HG03575 (cell line): ENCODE measurements around the gene SIK3.

Experiments used
- ATAC-seq: cut with Tn5 transposase; IDR thresholded peaks from one replicate; pipeline ENCODE4 v1.9.1; 2021; ENCODE audit not compliant: unreplicated experiment, insufficient number of reproducible peaks, low FRiP score; ENCODE audit errors: extremely low read depth

The SIK3 gene

DNA sequence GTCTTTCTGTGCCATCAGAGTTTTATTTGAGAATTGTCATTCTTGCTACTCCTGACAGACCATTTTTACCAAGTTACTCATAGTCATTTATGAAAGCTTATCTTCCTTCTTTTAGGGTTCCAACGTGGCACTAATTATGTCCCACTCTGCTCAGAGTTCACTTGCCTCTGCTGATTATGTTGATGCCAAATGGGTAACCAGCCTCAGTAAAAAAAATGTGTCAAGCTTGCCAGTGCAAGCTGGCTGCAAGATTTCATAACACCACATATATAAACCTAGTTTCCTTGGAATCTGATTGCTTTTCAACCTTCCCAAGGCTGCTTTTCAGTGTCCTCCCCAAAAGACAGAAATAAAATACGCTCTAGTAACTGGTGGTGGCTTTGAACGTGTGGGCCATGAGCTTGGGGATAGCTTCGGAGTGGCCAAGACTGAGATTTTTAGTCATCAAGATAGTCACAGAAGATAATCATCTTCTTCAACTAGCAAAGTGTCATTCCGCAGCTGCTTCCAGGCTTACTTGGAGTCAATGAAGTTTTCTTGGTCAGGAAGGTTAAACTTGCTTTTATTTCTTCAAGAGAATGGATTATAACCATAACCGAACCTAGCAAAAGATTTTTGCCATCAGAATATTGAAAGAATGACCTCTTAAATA lies 231.3 kb downstream of the SIK3 start:
- no peak for ATAC-seq

DNA sequence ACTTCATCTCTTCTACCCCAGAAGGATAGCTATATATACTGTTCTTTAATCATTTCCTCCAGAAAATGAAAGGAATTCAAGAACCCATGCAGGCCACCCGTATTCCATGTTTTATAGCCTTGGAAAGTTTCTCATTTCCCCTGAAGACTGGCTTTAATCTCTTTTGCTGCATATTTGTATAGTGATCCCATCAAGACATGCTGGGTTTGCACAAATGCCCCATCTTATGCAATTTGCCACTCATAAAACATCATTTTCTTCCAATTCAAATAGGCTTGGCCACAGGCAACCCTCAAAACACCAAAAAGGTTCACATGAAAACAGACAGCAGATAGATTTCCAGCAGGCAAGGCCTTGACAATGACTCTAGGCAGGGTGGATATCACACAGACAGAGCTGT lies 232.5 kb downstream of the SIK3 start:
- ATAC-seq, result no peak

DNA sequence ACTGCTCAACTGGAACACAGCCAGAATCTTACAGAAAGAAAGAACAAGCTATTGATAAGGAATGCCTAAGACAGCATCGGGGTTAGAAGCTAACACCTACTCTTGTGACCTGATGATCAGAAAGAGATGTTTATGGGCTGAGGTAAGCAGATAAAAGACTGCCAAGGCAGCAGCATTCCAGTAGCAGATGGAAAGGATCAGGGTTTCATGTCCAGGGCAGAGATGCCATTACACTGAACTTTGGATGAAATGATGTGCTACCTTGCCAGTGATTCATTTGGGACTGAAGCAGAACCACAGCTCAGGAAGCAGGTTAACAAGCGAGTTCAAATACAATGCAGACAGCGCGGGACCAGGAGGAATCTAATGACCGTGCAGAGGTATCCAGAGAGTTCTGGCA lies 233.7 kb downstream of the SIK3 start:
- no peak for ATAC-seq

DNA sequence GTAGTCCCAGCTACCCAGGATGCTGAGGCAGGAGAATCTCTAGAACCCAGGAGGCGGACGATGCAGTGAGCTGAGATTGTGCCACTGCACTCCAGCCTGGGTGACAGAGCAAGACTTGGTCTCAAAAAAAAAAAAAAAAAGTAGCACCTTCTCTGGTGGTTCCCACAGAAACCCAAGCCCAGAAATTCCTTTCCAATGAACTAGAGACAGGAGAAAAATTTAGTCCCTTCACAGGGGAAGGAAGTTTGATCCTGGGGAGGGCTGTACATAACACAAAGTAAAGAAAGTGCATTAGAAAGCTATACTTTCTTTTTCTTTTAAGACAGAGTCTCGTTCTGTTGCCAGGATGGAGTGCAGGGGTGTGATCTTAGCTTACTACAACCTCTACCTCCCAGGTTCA lies 235.3 kb downstream of the SIK3 start:
- no peak for ATAC-seq

DNA sequence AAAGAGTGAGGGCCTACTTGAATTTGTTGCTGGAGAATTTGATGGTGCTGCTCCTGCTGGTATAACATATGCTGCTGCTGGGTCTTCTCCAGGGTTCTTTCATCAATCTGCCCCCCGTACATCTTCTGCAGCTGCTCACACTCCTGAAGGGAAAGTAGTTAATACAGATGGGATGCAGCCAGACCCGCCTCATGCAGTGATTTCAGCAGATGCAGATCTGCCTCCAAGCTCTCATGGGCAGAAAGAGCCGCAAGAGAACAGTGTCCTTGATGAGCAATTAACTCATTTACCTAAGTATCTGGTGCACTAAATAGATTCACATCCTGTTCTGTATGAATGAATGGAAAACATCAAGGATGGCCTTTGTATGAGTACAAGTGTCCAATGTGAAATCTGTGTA lies 236.0 kb downstream of the SIK3 start:
- ATAC-seq, result no peak

DNA sequence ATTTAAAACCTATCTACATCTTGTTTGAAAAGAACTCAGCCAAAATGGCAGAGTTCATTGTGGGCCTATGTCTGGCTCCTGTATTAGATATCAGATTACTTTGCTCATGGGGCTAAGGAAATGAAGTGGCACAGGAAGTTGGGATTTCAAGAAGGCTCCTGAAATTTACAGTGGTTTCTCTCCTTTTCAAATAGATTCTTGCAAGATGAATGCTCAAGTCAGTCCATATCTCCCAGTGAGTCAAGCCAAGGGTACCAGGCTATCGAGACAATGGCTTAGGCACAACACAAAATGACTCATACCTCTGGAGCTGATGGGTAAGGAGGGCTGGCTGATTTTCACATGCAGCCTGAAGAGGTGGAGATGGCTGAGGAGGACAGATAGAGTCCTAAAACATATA lies 236.7 kb downstream of the SIK3 start:
- no peak for ATAC-seq

DNA sequence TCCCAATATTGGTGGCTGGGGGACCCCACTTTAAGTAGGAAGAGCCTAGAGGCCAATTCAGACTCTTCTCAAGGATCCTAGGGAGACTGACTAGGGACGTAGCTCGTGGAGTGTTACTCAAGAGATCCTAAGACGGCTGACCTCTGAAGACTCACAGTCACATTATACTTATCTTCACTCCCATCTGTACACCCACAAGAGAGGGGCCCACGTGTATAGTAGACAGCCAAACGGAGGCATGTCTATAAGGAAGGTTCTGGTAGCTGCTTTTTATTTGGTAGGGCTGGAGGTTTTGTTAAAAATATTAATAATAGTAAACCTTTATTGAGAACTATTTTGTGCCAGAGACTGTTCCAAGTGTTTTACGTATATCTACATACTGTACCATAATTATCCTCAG lies 237.9 kb downstream of the SIK3 start:
- no peak for ATAC-seq

DNA sequence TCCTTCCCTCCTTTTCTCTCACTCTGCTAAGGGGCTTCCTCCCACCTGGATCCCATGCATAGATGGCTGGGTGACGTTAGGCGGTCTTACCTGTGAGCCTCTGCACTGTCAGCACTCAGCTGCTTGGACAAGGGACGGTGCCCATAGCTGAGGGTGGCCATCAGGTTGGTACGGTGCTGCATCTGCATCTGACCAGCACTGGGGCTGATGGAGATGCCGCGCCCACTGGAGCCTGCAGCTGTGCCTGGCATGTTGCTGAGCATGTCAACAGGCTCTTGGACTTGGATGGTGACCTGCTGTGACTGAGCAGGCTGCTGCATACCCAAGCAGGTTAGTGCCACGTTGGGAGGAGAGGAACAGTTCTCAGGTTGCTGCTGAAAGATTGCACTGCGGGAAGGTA lies 239.1 kb downstream of the SIK3 start:
- no peak for ATAC-seq

DNA sequence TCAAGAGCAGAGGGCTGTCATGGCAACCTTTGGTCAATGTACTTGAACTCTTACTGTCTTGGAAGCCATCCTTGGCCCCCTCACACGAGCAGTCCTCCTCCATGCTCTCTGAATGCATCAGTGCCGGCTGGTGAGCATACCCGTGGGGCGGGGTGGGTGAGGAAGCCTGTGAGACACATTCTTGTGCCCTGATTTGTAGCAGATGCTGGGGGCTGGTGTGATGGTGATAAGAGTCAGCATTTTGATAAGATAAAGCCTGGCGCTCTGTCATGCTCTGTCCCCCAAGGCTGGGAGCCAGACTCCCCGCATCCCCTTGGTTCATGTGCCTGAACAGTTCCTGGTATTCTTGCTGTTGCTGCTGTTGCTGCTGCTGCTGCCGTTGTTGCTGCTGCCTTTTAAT lies 240.3 kb downstream of the SIK3 start:
- ATAC-seq, result no peak

DNA sequence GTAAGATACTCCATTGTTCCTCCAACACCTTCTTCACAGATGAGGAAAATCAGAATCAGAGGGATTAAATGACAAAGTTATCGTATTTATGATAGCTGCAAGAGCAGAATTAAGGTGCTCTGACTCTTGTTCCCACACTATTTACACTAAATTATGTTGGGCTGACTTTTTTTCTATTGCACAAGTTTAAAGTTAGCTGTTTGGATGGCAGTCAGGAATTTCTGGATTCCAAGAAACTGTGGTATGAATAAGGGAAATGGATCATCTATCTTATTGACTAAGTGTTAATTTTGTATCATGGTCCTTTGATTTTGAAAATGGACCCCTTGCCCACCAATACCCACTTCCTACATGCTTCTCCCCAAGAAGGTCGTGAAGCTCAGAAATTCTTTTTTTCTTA lies 240.9 kb downstream of the SIK3 start:
- ATAC-seq, result no peak

DNA sequence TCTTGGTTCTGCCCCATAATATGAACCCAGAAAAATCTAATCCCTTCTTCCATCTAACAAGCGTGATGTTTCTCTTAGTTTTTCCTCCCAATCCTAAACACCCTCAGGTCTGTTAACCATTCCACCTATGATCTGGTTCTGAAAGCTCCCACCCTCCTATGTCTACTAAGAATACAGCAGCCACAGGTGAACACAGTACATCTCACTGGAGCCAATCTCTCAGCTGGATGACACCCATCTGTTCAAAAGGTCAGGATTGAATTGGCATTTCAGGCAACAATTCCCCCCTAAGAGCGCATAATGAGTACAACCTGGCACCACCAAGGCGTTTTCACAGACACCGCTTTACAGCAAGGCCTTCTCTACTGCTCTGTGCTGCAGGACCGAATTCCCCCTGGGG lies 241.8 kb downstream of the SIK3 start:
- ATAC-seq, result no peak

DNA sequence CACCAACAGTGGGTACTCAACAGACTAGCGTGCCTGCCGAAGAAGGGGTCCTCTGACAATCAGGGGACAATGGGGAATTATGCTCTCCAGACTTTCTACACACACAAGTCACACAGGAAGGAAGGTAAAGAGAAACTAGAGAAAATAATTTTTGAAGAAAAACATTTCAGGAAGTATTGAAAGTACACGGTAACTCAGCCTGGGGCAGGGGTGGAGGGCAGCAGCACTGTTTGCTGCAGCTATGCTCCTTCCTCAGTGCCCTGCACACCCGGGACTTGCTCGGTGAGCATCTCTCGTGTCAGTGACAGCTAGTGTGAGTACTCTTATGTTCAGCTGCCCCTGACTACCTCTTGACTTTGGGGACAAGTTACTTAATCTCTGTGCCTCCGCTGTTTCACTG lies 242.8 kb downstream of the SIK3 start:
- no peak for ATAC-seq

DNA sequence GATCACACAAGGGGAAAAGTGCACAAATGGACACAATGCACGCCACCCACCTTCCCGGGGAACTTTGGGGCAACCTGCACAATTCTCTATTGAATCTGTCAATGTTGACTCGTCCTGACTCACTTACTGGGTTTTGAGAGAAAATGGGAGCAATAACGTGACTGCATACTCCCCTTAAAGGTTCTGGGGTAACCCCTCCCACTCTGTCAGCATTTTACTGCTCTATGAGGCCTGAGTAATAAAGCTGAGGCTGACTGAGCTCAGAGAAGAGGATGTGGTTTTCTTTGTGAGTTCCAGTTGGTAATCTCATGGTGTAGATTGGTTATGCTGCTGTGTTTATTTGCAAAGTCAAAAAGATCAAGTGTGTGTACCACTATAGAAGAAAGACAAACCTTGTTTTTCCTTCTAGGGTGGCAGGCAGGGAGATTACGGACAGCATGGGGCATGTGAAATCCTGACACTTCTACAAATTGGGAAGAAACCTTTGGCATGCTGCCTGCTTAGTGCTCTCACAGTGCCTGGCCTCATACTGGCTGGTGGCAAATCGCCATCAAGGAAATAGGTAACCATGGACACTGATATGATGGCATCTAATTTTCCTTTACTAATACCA lies 244.7 kb downstream of the SIK3 start:
- peak; percentile 92 for ATAC-seq

DNA sequence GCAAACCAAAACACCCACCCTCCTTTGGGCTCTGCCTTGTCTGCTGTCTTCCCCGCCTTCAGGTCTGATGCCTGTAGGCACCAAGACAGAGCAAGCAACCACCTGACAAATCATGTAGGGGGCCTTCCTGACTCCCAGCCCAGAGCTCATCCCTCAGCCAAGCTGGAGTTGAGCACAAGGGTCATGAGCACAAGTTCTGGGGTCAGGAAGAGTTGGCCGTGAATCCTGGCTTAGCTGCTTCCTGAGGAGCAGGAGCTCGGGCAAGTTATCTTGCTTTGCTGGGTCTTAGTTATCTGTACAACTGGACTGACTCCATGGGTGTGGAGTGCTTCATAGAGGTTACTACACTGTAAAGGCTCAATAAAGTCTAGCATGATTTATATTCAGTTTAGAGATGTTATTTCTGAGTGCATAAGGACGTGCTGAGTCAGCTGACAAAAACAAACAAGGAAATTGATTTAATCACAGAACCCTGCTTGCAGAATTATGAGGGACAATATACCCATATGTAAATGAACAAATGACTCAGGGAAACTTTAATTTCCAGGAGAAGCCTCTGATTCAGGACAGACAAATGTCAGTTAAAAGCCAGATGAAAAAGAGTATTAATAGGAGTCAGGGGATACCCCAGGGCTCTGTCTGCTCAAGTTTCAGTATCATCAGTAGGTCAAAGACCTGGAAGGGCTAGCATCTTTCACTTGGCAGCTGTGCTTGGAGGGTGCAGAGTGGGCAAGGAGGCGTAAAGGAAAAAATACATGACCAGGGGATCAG lies 245.8 kb downstream of the SIK3 start:
- ATAC-seq, result no peak

DNA sequence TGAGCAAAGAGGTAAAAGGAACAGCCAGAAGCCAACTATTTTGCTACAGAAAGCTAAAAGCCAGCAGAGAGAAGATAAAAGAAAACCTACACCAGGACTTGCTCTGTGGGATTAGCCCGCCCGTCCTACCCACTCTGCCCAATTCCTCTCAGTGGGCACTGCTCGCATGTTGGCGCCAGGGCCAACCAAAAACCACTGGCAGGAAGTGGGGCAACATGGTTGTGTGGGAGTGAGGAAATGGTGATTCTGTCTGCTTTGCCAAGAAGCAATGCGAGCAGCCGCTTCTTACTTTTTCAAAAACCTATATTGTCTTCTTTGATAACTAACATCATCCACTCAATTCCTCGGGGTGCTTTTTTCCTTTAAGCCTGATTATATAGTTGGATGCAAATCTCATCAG lies 246.6 kb downstream of the SIK3 start:
- no peak for ATAC-seq

DNA sequence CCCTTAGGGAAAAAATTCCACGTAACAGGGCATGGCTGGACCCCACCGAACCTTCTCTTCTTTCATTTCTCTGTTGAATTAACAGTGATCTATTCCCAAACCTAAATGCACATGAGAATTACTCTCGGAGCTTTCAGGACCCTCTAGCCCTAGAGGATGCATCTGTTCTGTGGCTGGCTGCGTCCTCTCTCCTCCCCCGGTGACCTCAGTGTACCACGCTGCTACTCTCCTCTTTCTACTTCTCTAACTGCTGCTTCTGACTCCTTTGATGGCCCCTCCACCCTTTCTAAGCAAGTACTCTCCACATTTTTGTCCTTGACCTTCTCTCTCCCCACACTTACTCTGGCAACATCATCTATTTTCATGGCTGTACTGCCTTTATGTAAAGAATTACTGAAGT lies 248.7 kb downstream of the SIK3 start:
- ATAC-seq, result no peak

DNA sequence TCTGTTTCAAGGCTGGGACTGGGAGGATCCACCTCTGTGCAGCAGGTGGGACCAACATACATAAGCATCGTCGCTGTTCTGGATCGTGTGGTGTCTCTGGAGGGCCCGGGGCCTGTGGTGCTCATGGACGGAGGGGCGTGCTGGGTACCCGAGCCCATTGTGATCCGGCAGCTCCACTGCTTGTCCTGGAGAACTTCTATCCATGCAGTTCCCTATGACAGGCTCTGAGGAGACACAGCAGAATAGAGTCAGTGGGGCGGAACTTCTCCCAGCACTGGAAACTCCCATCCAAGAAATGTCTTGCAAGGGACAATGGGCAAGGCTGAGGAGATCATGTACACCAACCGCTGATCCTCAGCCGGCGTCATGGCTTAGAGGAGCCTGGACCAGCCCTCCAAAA lies 249.2 kb downstream of the SIK3 start:
- ATAC-seq, result no peak

DNA sequence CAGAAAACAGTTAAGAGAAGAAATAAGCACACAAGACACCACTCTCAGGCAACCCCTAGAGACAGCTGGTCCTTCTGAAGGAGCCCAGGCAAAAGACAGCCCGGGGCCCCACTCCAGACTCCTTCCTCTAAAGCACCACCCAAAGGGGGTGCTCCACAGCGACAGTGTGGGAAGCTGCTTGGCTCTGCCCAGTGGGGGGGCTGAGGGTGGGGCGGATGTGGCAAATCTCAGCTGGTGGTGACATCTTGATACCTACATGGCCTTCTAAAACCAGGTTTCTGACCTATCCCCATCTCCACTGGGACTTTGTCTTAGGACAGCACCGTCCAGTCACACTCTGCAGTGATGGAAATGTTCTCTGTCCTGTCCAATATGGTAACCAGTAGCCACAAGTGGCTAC lies 250.6 kb downstream of the SIK3 start:
- no peak for ATAC-seq

DNA sequence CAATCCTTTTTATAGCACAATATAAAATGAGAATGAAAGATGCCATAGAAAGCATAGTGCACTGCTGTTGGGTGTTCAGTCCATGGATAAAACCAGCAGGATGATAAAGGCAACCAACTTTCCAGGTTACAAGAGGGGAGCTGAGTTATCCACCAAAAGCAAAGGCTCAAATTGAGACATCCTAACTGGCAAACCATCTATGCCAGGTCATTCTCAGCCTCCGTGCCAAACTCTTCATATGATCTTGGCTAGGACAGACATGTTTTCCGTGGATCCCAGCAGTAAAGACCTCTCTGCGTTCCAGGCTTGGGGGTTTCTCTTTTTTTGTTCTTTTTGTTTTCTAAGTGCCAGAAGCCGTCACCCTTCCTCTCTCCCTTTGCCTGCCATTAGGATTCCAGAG lies 253.5 kb downstream of the SIK3 start:
- no peak for ATAC-seq

DNA sequence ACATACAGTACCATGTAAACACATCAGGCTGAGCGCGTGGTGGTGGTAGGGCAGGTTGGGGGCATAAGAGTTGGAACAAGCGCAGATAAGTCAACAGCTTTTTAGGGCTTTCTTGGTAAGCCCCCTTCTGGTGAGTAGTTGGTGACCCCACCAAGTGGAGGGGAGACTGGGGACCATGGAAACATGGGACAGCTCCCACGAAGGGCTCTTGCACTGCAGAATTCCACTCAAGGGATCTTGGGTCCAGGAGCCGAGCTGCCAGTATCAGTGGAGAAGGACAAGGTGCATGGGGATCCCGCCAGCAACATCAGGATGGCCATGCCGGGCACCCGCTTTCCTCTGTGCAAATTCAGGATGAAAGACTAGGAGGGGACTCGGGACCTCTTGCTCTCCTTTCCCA lies 254.6 kb downstream of the SIK3 start:
- no peak for ATAC-seq

DNA sequence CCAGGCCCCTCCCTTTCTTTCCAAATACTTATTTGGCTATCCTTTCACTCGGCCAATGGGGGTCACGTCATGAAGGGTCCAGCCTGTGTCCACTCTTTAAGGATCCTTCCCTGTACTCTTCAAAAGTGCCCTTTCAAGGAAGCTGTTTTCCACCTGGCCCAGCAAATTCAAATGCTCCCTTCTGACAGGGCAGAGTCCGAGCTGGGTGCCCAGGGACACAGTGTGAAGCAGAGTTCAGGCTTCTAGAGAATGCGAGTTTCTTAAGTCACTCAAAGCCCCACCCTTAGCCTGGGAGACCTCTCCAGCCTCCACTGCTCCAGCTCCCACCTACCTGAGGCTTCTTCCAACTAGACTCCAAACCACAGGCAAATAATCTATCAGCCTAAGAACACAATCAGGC lies 255.3 kb downstream of the SIK3 start:
- ATAC-seq, result no peak
